Renal cortical epithelial cell (primary cell): ENCODE data around the gene UBL5. TPM values are rescaled to one million over a fixed set of nuclear protein-coding genes. Genes with fewer than 3 reads are reported as not detected.
"Not testable (repeated sequence)": the region's sequence is repeated elsewhere in the genome, so short reads cannot be mapped to it uniquely, and the experiment has no call there.

ENCODE experiments used
- DNase-seq: peaks from one replicate; pipeline ENCODE4 v3.0.0-alpha.2; 2011; ENCODE audit warnings: low read depth
- total RNA-seq: library from RNA; depleted of rRNA; stranded (reverse); fragments of >200 nt; gene quantifications from 2 replicates; pipeline ENCODE4 v1.2.3, GENCODE V29; 2014

Gene UBL5
- total RNA-seq, 1 donor from 2014 or later = 229 TPM

DNA sequence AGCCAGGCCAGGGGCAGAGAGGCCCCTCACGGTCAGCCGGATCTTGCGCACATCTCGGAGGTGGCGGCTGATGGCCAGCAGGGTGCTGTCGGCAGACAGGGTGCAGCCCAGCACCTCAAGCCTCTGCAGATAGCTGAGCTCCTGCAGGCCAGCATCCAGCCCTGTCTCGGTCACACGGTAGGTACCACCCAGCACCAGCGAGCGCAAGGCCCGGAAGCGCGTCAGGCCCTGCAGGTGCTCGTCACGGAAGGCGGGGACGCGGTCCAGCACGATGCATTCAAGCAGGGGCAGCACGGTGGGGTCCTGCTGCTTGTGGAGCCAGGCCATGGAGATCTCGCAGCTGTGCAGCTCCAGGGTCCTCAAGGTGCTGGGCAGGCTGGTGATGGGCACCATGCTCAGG lies 16.6 kb upstream of the UBL5 start:
- DNase-seq = no peak

DNA sequence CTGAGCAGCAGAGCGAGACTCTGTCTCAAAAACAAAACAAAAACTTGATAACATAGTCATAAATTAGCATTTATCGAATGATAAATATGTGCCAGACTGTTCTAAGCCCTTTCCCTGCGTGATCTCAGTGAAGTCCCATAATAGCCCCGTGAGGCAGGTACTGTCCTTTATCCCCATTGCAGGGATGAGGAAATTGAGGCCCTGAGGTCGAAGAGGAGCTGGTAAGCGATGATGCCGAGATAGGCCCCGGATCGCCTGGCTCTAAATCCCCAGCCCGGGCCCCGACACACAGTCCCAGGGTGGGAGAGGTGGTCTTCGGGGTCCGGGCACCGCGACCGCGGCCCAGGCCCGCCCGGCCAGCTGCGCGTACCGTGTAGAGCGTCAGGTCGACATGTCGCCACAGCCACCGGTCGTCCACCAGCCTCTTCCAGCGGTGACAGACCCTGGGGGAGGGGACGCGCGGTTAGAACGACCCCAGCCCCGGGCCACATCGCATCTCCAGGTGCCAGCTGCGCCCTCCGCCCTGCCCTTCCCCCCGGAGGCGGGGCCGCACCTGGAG lies 9.5 kb upstream of the UBL5 start:
- no peak for DNase-seq

DNA sequence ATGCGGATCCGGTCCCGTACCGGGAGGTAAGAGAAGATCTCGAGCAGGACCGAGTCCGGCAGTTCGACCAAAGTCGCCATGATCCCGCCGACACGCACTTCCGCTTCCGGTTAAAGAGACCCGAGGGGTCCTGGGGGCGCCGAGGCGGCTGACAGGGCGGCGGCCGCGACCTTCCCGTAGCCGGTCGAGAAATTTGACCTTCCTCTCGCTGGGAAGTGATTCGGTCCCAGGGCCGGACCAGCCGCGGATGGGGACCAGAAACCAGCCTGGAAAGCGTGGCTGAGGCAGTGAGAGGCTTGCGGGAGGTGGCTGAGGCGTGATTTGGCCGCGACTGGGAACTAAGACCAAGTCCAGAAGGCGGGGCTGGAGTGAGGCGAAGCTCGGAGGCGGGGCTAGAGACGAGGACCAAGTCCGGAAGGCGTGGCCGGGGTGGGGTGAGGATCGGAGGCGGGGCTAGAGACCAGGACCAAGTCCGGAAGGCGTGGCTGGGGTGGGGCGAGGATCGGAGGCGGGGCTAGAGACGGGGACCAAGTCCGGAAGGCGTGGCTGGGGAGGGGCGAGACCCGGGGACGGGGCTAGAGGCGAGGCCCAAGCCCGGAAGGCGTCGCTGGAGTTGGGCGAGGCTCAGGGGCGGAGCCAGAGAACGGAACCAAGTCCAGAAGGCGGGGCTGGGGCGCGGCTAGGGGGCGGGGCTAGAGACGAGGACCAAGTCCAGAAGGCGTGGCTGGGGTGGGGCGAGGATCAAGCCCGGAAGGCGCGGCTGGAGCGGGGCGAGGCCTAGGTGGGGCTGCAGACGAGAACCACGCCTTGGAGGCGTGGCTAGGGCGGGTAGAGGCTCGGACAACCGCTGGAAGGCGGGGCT lies 8.8 kb upstream of the UBL5 start, which contains the start of gene FBXL12:
Gene FBXL12, minus strand, starts transcription at position 346 of the 862 bp plus-strand sequence. Its CDS starts 266 bp downstream, at position 80.
- peak; percentile 95 for DNase-seq

DNA sequence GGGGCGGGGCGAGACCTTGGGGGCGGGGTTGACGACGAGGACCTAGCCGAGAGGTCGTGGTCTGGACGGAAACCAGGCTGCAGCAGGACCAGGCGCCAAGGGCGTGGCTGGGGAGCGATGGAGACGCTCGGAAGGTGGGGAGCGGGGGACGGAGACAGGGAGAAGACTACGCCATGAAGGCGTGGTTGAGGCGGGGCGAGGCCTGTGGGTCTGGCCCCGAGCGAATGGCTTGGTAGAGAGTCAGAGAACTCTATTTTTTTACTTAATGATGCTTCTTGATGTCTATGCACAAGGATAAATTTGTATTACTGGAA lies 8.2 kb upstream of the UBL5 start:
- DNase-seq = no peak

DNA sequence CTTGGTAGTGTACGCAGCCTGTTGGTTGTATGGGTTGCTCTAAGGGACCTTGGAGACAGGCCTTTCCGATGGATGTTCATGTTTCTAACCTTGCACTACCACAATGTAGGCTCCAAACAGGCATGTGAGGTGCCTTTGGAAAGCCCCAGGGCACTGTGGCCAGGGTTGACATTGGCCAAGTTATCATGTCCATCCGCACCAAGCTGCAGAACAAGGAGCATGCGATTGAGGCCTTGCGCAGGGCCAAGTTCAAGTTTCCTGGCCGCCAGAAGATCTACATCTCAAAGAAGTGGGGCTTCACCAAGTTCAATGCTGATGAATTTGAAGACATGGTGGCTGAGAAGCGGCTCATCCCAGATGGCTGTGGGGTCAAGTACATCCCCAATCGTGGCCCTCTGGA lies 7.7 kb upstream of the UBL5 start:
- not testable (repeated sequence) for DNase-seq

DNA sequence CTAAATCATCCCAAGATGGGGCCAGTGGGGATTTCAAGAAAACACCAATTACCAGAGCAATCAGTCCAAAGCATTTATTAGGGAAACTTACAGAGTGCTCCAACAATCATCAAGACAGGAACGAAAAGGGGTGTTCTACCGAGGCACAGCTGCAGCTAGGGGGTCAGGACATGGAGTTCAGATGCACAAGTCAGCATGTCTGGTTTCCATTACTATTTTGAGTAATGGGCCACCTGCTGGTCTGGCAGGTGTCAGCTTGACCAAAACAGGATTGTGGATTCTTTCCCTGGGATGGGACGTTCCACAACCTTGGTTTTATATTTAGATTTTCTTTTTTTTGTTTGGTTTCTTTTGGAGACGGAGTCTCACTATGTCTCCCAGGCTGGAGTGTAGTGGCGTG lies 3.9 kb upstream of the UBL5 start:
- DNase-seq = no peak

DNA sequence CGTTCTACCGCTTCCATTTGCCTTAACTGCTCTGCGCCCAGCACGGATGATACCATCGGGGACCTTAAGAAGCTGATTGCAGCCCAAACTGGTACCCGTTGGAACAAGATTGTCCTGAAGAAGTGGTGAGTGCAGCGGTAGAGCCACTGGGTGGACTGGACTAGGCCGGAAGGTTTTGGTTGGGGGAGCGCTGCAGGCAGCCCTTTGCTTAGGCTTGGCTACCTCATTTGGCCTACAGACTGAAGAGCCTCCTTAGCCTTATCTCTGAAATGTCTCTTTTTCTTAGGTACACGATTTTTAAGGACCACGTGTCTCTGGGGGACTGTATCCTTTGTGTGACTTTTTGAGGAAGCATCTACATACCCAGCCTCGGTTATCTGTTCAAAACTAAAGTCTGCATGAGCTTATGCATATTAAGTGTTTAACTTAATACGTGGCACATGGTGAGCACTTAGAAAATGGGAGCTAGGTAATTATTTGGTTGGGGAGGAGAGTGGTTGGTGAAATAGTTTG lies 889 bp downstream of the UBL5 start:
- no peak for DNase-seq

DNA sequence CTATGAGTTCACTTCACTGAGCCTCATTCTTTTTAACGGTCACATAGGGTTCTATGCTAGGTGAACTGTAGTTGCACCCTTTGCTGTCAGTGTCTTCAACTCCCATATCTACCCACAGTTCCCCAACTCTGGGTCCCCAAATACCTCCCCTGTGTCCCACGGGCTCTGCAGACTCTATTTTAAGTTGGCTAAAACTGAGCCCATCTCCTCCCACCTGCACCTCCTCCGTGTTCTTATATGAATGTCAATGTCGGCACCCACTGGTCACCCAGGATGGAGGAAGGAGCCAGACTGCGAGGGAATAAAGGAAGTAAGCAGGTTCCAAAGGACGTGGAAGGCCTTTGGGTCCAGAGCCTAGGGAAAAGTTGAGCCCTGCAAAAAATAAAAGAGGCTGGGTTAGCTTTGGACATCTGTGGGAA lies 6.6 kb downstream of the UBL5 start:
- DNase-seq = no peak

DNA sequence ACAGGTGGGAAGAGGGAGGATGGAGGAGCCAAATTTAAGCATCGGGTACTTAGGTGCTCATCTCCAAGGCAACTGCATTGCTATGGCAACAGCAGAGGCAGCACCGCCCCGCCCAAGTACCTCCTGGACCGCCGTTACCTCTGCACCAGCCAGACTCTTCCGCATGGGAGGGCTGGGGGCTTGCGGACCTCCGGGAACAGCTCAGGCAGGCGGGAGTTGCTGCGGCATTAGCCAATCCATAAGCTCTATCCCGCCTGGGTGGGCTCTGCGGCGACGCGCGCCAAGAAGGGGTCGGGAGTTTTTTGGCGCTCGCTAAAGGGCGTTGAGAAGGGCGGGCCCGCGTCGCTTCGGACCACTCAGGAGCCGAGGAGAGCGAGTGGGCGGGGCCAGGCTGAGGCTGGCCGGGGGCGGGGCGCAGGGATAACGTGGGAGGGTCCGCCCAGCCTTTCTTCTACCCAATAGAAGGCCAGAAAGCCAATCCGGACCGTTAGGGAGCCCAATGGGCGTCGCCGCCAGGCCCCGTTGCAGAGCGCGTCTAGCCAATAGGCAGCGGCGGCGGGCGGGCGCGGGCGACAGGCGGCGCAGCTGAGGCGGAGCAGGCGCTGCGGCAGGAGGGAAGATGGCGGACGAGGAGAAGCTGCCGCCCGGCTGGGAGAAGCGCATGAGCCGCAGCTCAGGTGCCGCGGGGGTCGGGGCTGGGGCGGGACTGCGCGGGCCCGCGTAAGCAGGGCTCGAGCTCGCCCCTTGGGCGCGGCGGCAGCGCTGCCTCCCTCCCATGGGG lies 7.2 kb downstream of the UBL5 start, which contains the start of gene PIN1:
Gene PIN1, plus strand, starts transcription at position 593 of the 781 bp plus-strand sequence. Its CDS starts 27 bp downstream, at position 620.
- DNase-seq = peak; percentile 92

DNA sequence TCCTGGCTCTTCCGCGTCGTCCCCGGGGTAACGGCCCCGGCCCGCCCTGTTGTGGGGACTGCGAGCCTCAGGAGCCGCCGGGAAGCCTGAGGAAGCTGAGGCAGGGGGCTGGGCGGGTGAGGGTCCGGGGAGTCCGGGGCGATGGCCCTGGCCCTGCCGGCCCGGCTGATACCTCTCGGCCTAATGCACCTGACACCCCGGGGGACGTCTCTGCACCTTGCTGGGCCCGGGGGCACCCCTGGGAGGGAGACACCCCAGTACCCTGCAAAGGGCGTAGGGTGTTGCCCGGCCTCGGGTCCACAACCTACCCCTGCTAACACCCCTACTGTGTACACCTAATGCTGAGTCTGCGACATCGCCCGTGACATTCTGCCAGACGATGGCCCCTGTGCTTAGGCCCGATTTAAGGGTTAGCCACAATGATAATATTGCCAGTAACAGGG lies 7.8 kb downstream of the UBL5 start:
- no peak for DNase-seq

DNA sequence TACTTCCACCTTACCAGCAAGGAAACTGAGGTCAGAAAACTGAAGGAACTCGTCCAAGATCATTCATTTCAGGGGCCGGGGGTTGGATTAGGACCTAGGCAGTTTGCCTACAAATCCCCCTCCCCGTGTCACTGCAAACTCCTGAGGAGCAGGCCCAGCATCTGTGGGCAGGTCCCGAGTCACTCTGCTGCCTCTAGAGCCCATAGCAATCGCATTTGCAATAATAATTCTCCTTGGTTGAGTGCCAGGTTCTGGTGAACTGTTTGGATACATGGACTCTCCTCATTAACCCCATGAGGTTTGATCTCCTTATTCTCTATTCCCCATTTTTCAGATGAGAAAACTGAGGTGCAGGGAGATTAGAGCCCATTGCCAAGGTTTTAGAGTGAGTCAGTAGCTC lies 8.3 kb downstream of the UBL5 start:
- peak; percentile 8 for DNase-seq

DNA sequence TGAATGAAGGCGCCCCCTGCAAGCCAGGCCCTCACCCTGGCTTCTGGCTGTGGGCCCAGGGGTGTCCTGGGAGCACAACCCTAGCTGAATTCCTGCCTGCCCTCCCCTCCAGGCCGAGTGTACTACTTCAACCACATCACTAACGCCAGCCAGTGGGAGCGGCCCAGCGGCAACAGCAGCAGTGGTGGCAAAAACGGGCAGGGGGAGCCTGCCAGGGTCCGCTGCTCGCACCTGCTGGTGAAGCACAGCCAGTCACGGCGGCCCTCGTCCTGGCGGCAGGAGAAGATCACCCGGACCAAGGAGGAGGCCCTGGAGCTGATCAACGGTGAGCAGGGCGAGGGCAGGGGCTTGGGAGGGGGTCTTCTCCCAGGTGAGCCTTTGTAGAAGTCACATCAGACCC lies 10.6 kb downstream of the UBL5 start:
- DNase-seq = no peak

DNA sequence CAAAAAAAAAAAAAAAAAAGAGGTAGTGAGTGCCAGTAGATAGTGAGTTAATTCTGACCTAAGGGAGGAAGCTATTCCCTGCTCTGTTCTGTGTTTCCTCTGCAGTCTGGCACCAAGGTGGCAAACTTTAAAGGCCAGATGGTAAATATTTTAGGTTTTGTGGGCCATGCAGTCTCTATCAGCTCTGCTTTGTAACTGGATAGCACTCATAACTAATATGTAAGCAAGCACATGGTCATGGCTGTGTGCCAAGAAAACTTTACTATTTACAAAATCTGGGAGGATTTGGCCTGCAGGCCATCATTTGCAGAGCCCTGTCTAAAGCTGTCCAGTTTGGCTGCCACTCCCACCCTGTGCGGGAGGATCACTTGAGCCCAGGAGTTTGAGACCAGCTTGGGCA lies 11.7 kb downstream of the UBL5 start:
- DNase-seq = no peak

DNA sequence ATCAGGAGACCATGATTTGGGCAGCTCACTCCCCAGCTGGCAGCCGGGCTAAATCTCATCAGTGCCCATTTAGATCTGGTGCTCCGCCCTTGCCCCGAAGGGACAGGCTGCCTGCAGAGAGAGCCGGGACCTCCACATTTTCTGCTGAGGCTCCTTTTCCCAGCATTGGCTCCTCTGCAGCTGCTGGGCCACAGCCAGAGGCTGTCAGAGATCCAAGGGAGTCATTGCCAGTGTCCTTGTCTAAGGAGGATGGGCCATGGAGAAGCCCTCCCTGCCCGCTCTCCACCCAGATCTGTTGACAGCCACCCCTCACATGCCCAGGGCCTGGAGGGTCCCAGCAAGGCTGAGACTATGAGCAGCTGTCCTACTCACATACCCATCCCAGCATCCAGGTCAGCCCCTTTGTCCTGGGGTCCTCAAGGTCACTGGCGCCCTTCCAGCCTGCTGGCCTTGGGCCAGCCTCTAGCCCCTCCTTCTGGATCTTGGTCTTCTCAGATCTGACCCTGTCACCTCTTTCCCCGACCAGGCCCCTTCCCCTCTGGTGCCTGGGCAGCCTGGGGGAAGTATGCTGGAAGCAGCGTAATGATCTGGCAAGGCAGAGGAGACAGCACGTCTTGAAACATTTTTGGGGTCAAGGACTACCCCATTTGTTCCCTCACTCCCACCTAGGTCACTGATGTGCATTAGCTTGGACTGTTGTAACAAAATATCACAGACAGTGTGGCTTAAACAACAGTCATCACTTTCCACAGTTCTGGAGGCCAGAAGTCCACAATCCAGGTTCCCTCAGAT lies 15.3 kb downstream of the UBL5 start:
- DNase-seq = no peak

DNA sequence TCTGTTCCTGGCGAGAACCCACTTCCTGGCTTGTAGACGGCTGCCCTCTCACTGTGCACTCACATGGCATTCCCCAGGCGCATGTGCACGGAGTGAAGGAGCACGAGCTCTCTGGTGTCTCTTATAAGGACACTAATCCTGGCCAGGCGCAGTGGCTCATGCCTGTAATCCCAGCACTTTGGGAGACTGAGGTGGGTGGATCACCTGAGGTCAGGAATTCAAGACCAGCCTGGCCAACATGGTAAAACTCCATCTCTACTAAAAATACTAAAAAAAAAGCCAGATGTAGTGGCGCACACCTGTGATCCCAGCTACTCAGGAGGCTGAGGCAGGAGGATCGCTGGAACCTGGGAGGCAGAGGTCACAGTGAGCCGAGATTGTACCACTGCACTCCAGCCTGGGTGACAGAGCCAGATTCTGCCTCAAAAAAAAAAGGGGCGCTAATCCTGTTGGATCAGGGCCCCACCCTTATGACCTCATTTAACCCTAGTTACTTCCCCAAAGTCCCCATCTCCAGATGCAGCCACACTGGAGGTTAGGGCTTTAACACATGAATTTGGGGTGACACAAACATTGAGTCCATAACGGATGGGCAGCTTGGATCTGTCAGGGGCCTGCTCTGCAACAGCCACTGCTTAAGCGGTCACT lies 16.0 kb downstream of the UBL5 start:
- not testable (repeated sequence) for DNase-seq

DNA sequence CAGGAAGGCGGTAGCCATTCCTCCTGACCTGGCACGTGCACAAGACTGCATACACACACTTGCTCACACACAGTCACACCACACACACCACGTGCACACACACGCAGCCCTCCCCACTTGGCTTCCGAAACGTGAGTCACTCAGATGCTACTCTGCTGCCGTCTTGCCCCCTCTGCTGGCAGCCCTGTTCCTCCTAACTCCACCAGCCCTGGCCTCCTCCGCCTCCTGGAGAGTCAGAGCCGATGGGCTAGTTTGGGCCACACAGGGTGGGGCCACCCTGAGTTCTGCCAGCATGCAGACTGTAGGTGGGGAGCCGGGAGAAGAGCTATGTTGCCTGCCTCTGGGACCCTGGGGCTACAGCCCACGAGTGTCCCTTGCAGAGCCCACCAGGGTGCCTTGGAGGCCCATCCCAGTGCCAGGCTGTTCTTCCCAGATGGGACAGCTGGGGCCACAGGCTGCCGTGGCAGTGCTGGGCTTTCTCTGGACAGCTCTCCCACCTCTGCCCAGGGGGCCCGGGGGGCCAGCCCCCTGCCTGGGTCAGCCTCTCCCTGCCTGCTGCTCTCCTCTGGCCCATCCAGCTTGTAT lies 19.5 kb downstream of the UBL5 start:
- peak; percentile 38 for DNase-seq

DNA sequence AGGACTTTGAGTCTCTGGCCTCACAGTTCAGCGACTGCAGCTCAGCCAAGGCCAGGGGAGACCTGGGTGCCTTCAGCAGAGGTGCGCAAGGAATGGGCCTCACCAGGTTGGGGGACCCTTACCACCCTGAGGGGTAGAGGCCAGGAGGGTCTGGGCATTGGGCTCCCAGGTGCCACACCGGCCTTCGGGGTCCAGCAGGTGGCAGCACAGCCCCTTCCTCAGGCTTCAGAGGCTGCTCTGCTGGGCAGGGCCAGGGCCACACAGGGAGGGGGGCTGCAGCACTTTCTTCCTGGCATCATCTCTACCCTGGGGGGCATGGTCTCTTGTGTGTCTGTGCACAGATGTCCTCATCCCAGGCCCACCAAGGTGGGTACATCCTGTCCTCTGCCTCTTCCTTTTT lies 20.3 kb downstream of the UBL5 start:
- no peak for DNase-seq

DNA sequence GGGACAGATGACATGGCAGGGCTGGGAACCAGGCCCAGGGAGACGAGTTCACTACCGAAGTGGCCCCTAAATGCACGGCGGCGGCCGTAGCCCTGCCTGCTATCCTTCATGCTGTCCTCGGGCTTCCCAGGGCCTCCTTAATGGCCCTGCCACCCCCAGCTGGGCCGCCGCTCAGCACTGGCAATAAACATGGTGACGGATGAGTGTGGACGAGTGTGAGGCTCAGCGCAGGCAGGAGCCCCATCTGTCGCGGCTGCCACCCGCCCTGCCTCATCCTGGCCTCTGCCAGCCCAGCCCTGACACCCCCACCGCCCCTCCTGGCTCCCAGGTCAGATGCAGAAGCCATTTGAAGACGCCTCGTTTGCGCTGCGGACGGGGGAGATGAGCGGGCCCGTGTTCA lies 21.0 kb downstream of the UBL5 start:
- DNase-seq = no peak

DNA sequence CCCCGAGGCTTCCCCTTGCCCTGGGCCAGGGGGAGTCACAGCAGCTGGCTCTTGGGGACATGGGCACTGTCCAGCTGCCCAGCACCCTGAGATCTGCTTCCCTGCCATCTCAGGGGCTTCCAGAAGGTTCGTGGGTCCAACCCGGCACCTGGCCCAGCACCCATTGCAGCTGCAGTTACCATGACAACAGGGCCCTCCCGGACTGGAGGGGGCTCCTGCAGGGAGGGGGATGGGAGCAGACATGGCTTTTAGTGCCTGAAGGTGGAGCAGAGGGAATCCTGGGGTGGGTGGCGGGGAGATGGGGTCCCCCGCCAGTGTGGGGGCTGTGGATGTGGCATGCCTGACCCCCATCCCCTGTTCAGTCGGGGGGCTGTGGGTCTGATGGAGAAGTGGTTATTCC lies 22.1 kb downstream of the UBL5 start:
- DNase-seq = no peak

DNA sequence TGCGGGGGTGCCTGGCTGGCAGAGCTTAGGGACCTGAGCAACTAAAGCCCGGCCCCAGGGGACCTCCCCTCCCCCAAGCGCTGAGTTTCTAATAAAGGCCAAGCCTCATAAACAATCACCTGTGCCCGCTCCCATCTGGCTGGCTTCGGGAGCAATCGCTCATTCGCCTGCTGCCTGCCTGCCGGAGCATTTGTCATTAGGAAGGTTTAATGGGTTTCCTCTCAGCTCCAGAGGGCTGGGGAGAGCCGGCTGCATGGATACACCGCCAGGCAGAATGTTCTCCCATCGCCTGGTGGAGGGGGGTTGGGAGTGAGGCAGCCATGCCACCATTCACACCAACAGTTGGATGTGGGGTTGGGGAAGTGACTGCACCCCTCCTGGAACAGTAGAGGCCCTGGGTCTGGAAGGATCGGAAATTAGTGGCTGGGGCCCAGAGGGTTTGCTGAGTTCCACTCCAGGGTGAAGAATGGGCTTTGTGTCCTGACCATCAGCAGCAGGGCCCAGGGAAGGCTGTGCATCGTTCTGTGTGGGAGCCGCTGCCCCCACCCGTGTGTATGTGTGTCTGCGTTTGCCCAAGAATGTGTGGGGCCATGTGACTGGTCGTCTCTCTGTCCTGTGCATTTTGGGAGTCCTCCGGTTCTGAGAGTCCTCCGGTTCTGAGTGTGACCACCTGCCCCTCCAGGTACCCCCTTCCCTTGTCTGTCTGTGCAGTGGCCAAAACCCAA lies 22.7 kb downstream of the UBL5 start:
- no peak for DNase-seq
